K562 (cell line): Measurements from ENCODE around the gene PSD2. TPM values are rescaled to one million over a fixed set of nuclear protein-coding genes. Genes with fewer than 3 reads are reported as not detected.

Experiments
- ATAC-seq: fragments of 200-7000 bp; cut with Tn5 transposase; 3 replicates; pipeline ENCODE4 v1.9.1; 2020; ENCODE audit warnings: moderate library complexity
- BruUV-seq: library from RNA; stranded (reverse); fragments of 400-500 nt; replicated peaks from 2 replicates; lab custom pipeline; 2021; lab: Mats Ljungman, UMichigan
- CTCF ChIA-PET: fragments of 300-600 bp; formaldehyde crosslinking; extraction: SDS; loops from one replicate; lab custom pipeline; 2021; ENCODE audit warnings: low intra/inter-chr PET ratio; lab: Yijun Ruan, JAX
- POLR2A ChIA-PET: fragments of 300-600, 350-650 bp; sonication (Branson Sonifier 250); formaldehyde crosslinking; extraction: SDS; loops from one replicate; lab custom pipeline; 2021; ENCODE audit warnings: antibody characterized with exemption, inconsistent platforms; lab: Yijun Ruan, JAX
- DNase-seq, 4 experiments: peaks; one replicate each; pipeline versions ENCODE4 v3.0.0 to v3.0.0-alpha.2; 2011 to 2018; ENCODE audit warnings: low spot score in 3 of 4, mixed read lengths in 3 of 4; ENCODE audit errors: extremely low read depth in 1 of 4
- FAIRE-seq: peaks from 2 replicates; lab custom pipeline; 2011; peaks lifted over from hg19 to GRCh38; lab: Jason Lieb, UNC
- H2AFZ ChIP-seq: 2 replicates; pipeline ENCODE4 v1.6.0; 2011; ENCODE audit warnings: low read depth, low read length, control low read depth, inconsistent platforms
- H3K27ac ChIP-seq: fragments of 200-600 bp; 3 replicates; pipeline ENCODE4 v1.8.0; 2011; ENCODE audit warnings: low read depth, mild to moderate bottlenecking, control low read depth, inconsistent platforms, low read length, moderate library complexity, mixed read lengths; ENCODE audit errors: extremely low read depth
- H3K27me3 ChIP-seq, 2 experiments: fragments of 300-600 bp in 1 of 2; 2 replicates in 1 of 2; 3 replicates in 1 of 2; pipeline versions ENCODE4 v1.6.0 to v1.8.0; 2011; ENCODE audit warnings: inconsistent platforms in 2 of 2, low read length in 2 of 2, mild to moderate bottlenecking in 1 of 2, mixed read lengths in 1 of 2, moderate library complexity in 1 of 2; ENCODE audit not compliant: control insufficient read depth in 2 of 2, insufficient read depth in 2 of 2
- H3K36me3 ChIP-seq: fragments of 300-600 bp; 3 replicates; pipeline ENCODE4 v1.8.0; 2011; ENCODE audit warnings: mild to moderate bottlenecking, low read length, inconsistent platforms; ENCODE audit not compliant: control insufficient read depth, insufficient read depth
- H3K4me1 ChIP-seq, 2 experiments: fragments of 200-600 bp in 1 of 2; replicated peaks in 1 of 2; 2 replicates in 1 of 2; 3 replicates in 1 of 2; pipeline versions ENCODE4 v1.5.1 to v1.8.0; 2011; ENCODE audit warnings: inconsistent platforms in 2 of 2, low read length in 2 of 2, mild to moderate bottlenecking in 1 of 2, mixed read lengths in 1 of 2, moderate library complexity in 1 of 2; ENCODE audit not compliant: control insufficient read depth in 2 of 2, insufficient read depth in 2 of 2
- H3K4me2 ChIP-seq: 2 replicates; pipeline ENCODE4 v1.6.1; 2011; ENCODE audit warnings: low read length, control low read depth, inconsistent platforms, mixed read lengths; ENCODE audit not compliant: insufficient read depth
- H3K4me3 ChIP-seq: fragments of 200-600 bp; sonication (generic), shearing (Covaris generic); 2 replicates; pipeline ENCODE4 v1.5.1; 2016; ENCODE audit warnings: control low read depth, inconsistent platforms
- H3K79me2 ChIP-seq: fragments of 200-600 bp; 3 replicates; pipeline ENCODE4 v1.8.0; 2011; ENCODE audit warnings: low read length, inconsistent platforms; ENCODE audit not compliant: control insufficient read depth, insufficient read depth
- H3K9ac ChIP-seq, 2 experiments: 2 replicates each; pipeline versions ENCODE4 v1.6.0 to v1.6.1; 2011; ENCODE audit warnings: low read depth in 2 of 2, low read length in 2 of 2, control low read depth in 1 of 2, inconsistent platforms in 1 of 2, mild to moderate bottlenecking in 1 of 2, mixed read lengths in 1 of 2; ENCODE audit not compliant: insufficient read depth in 1 of 2
- H3K9me1 ChIP-seq: one replicate; pipeline ENCODE4 v1.6.0; 2011; ENCODE audit warnings: inconsistent platforms, mild to moderate bottlenecking, low read length, moderate library complexity; ENCODE audit not compliant: control insufficient read depth, insufficient read depth
- H3K9me3 ChIP-seq: replicated peaks from 2 replicates; pipeline ENCODE4 v1.5.1; 2011; ENCODE audit warnings: low read depth, low read length, inconsistent platforms; ENCODE audit not compliant: control insufficient read depth, insufficient read depth
- H4K20me1 ChIP-seq: replicated peaks from 2 replicates; pipeline ENCODE4 v1.6.1; 2011; ENCODE audit warnings: low read length, inconsistent platforms, mixed read lengths; ENCODE audit not compliant: control insufficient read depth, insufficient read depth
- CXXC5 ChIP-seq: fragments of 250-450 bp; sonication (Bioruptor Pico); IDR thresholded peaks from 2 replicates; pipeline ENCODE4 v1.8.0; 2022; ENCODE audit warnings: inconsistent platforms, mild to moderate bottlenecking, moderate library complexity
- EGR1 ChIP-seq: fragments of 450-650 bp; conservative IDR thresholded peaks from 2 replicates; pipeline ENCODE4 v1.6.1; 2017; ENCODE audit warnings: mild to moderate bottlenecking
- ETV6 ChIP-seq, 3 experiments: fragments of 150-350 bp in 1 of 3; sonication (generic) in 1 of 3; formaldehyde crosslinking in 1 of 3; IDR thresholded peaks; 2 replicates each; pipeline versions ENCODE4 v1.6.1 to v1.8.0; 2014 to 2022; ENCODE audit warnings: borderline replicate concordance in 2 of 3, low read depth in 2 of 3, antibody characterized with exemption in 1 of 3, low read length in 1 of 3, mild to moderate bottlenecking in 1 of 3, missing genetic modification reagents in 1 of 3
- NCOA6 ChIP-seq: fragments of 450-650 bp; IDR thresholded peaks from 2 replicates; pipeline ENCODE4 v1.6.1; 2017; ENCODE audit warnings: mild to moderate bottlenecking
- NFIC ChIP-seq: fragments of 450-650 bp; IDR thresholded peaks from 2 replicates; pipeline ENCODE4 v1.6.1; 2017; ENCODE audit warnings: mild to moderate bottlenecking, inconsistent platforms
- NR3C1 ChIP-seq: sonication (generic); formaldehyde crosslinking; IDR thresholded peaks from 2 replicates; pipeline ENCODE4 v1.8.1; 2022; ENCODE audit warnings: missing genetic modification reagents
- RB1 ChIP-seq: fragments of 450-650 bp; IDR thresholded peaks from 2 replicates; pipeline ENCODE4 v1.6.1; 2017; ENCODE audit warnings: low read depth, mild to moderate bottlenecking
- WGBS: fragments of 100-300 bp; shearing (Covaris generic); methylation state at CpG from one replicate; pipeline ENCODE4 v1.1.6; 2016; ENCODE audit warnings: low coverage, mixed read lengths; ENCODE audit not compliant: insufficient coverage; ENCODE audit errors: missing lambda C conversion rate; 5-methylcytosine and 5-hydroxymethylcytosine counted together
- in situ Hi-C: fragments of 300-500 bp; cut with MboI; formaldehyde crosslinking; loops from 4 replicates; pipeline ENCODE4 v1.15.0; 2018; ENCODE audit warnings: inconsistent platforms, mixed read lengths
- intact Hi-C: fragments of 100-400 bp; cut with micrococcal nuclease; formaldehyde crosslinking; loops from 2 replicates; pipeline ENCODE4 v1.14.2; 2022
- polyA plus RNA-seq, 8 experiments: library from polyadenylated mRNA; depleted of rRNA in 4 of 8; stranded (reverse) in 5 of 8; unstranded in 3 of 8; fragments of >200 nt; fragmentation: Nextera tagmentation in 2 of 8; fragmentation: Illumina TruSeq in 1 of 8; extraction: Ambion mirVana in 2 of 8; extraction: Trizol in 1 of 8; gene quantifications; 2 replicates each; pipeline versions ENCODE4 v1.2.1 to v1.2.3, GENCODE V29; 2011 to 2014; ENCODE audit warnings: inconsistent platforms in 1 of 8, missing spikeins in 1 of 8
- total RNA-seq, 7 experiments: library from RNA; depleted of rRNA in 6 of 7; stranded (reverse); fragments of >200 nt in 6 of 7; fragmentation: Illumina TruSeq in 2 of 7; extraction: Trizol in 2 of 7; gene quantifications; 2 replicates each; pipeline versions ENCODE4 v1.2.1 to v1.2.3, GENCODE V29; 2011 to 2021; ENCODE audit warnings: low replicate concordance in 1 of 7
- TF ChIP-seq, protein P1 (sequence below), 2 experiments: IDR thresholded peaks; 2 replicates each; pipeline ENCODE4 v1.6.1; 2011; ENCODE audit warnings: borderline replicate concordance in 1 of 2, control low read depth in 1 of 2, low read depth in 1 of 2, low read length in 1 of 2, mild to moderate bottlenecking in 1 of 2, mixed read lengths in 1 of 2, moderate library complexity in 1 of 2; ENCODE audit not compliant: insufficient read depth in 1 of 2, insufficient read length in 1 of 2, poor library complexity in 1 of 2, severe bottlenecking in 1 of 2; ENCODE audit errors: extremely low read depth in 1 of 2
- TF ChIP-seq, protein P2 (sequence below), 2 experiments: IDR thresholded peaks; 2 replicates each; pipeline ENCODE4 v1.6.1; 2012; ENCODE audit warnings: improper control_type of control experiment in 2 of 2, low read depth in 2 of 2, low read length in 2 of 2, borderline replicate concordance in 1 of 2

Gene PSD2
- total and polyA plus RNA-seq, 9 of the 15 experiments (the other 6 are each of a cell fraction or from before 2014, with no cell fraction given) = 0.01 to 0.09 (median 0.04) TPM; not detected in 4

DNA sequence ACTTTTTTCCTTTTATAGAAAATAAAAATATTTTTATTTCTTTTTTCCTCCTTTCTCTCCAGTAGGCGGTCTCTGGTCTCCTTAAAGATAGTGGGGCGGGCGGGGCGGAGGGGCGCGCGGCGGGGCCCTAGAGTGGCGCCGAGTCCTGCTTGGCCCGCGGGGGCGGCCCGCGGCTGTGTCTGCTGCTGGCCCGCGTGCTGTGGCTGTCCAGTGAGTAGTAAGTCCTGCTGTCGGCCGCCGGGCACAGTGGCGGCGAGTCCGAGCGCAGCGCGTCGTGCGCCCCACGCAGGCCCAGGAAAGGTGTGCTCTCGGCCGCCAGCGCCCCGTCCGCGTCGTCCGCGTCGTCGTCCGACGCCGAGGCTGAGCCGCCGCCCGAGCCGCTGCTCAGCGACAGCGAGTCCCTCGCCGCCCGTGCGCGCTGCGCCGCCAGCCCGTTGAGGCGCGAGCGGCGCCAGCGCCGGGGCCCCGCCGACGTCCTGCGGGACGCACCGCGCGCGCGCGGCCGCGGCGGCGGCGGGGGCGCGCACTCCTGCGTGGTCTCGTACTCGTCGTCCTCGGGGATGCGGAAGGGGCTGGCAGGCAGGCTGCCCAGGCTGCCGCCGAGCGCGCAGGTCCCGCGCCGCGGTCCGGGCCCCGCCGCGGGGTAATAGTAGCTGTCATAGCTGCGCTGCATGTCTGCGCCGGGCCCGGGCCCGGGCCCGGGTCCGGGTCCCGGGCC lies 52.3 kb downstream of the PSD2 start:
- peaks cover 0 to 9% of the 10 kb centered on the region in 2 experiments; a peak in 2 of 5 replicates for H3K4me1 ChIP-seq
- H3K9ac ChIP-seq = peak overlapping the region in 1 of 2 experiments; percentile 63; a peak in 1 of 4 replicates
- ChIA-PET CTCF (interaction anchor here (1.1 kb wide), 1 partner anchor 73 kb away, joined by 4 read pairs; no protein-coding TSS in a partner anchor), POLR2A (interaction anchor here (0.6 to 1.1 kb wide), 2 partner anchors 121 to 1656 kb away, joined by 3 read pairs; no protein-coding TSS in a partner anchor)
- no peaks in the 10 kb centered on the region for H3K36me3 ChIP-seq
- peaks cover 44 to 75% of the 10 kb centered on the region in 2 experiments for H3K27me3 ChIP-seq
- H4K20me1 ChIP-seq = peaks cover 18% of the 10 kb centered on the region
- intact Hi-C loops (no loop called here), in situ Hi-C loops (no loop called here)
- BruUV-seq = no TSS peak
- H2AFZ ChIP-seq = no peak overlapping the region
- no peaks in the 10 kb centered on the region for H3K9me1 ChIP-seq
- peak; percentile 28 to 73 (median 50) for DNase-seq
- H3K9me3 ChIP-seq = no peaks in the 10 kb centered on the region
- peak overlapping the region; percentile 20; the same call in 1 of the 2 replicates for H3K4me3 ChIP-seq
- FAIRE-seq = no peak
- WGBS = 3% methylated on average over 35 of the region's 107 CpGs
- no peak overlapping the region for H3K27ac ChIP-seq
- TF ChIP-seq NR3C1 (CRISPR knock-in tag) (no peak), RB1 (0 out of 2 replicates have a peak, but pooled peaks have one; percentile 11), NFIC (0 out of 2 replicates have a peak, but pooled peaks have one; percentile 13), CXXC5 (CRISPR knock-in tag) (peak; percentile 55), NCOA6 (0 out of 2 replicates have a peak, but pooled peaks have one; percentile 40), ETV6 (IDR thresholded peaks at IDR 0.05; ENCODE audit: borderline replicate concordance in 1 of 2, low read depth in 2 of 2, low read length in 1 of 2) (no peak), ETV6 (CRISPR knock-in tag; IDR thresholded peaks at IDR 0.05; ENCODE audit: borderline replicate concordance) (no peak), EGR1 (peak; percentile 32; the same call in 1 of the 2 replicates)
- TF ChIP-seq, protein P1, sequence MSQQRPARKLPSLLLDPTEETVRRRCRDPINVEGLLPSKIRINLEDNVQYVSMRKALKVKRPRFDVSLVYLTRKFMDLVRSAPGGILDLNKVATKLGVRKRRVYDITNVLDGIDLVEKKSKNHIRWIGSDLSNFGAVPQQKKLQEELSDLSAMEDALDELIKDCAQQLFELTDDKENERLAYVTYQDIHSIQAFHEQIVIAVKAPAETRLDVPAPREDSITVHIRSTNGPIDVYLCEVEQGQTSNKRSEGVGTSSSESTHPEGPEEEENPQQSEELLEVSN (IDR thresholded peaks at IDR 0.05; ENCODE audit: borderline replicate concordance in 1 of 2, extremely low read depth in 1 of 2, insufficient read depth in 1 of 2, insufficient read length in 1 of 2, low read depth in 1 of 2, low read length in 1 of 2, poor library complexity in 1 of 2, severe bottlenecking in 1 of 2) = peak in 1 of 2 experiments; percentile 39
- TF ChIP-seq, protein P2, sequence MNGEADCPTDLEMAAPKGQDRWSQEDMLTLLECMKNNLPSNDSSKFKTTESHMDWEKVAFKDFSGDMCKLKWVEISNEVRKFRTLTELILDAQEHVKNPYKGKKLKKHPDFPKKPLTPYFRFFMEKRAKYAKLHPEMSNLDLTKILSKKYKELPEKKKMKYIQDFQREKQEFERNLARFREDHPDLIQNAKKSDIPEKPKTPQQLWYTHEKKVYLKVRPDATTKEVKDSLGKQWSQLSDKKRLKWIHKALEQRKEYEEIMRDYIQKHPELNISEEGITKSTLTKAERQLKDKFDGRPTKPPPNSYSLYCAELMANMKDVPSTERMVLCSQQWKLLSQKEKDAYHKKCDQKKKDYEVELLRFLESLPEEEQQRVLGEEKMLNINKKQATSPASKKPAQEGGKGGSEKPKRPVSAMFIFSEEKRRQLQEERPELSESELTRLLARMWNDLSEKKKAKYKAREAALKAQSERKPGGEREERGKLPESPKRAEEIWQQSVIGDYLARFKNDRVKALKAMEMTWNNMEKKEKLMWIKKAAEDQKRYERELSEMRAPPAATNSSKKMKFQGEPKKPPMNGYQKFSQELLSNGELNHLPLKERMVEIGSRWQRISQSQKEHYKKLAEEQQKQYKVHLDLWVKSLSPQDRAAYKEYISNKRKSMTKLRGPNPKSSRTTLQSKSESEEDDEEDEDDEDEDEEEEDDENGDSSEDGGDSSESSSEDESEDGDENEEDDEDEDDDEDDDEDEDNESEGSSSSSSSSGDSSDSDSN (IDR thresholded peaks at IDR 0.05; ENCODE audit: borderline replicate concordance in 1 of 2, low read depth in 2 of 2, low read length in 2 of 2) = 0 out of 4 replicates have a peak, but pooled peaks of 1 of the 2 experiments have one; percentile 45
- H3K79me2 ChIP-seq = no peaks in the 10 kb centered on the region
- peak; percentile 65 for ATAC-seq
- H3K4me2 ChIP-seq = peak overlapping the region; percentile 30; the same call in 1 of the 2 replicates
